Endothelial cell of umbilical vein (primary cell): Measurements from ENCODE around the gene MVB12B. TPM values are rescaled to one million over a fixed set of nuclear protein-coding genes. Genes with fewer than 3 reads are reported as not detected.

Source experiments
- BruUV-seq: library from RNA; stranded (reverse); fragments of 400-500 nt; replicated peaks from 2 replicates; lab custom pipeline; 2021; lab: Mats Ljungman, UMichigan
- CTCF ChIA-PET: fragments of 300-600, 350-600 bp; sonication (Branson Sonifier 250); formaldehyde crosslinking; loops from one replicate; lab custom pipeline; 2021; ENCODE audit warnings: antibody characterized with exemption, inconsistent platforms; lab: Charles Lee
- POLR2A ChIA-PET: fragments of 300-600, 350-600 bp; sonication (Branson Sonifier 250); formaldehyde crosslinking; loops from one replicate; lab custom pipeline; 2021; ENCODE audit warnings: antibody characterized with exemption, inconsistent platforms; lab: Charles Lee
- DNase-seq: peaks from one replicate; pipeline ENCODE4 v3.0.0-alpha.2; 2011; ENCODE audit warnings: low read depth, low spot score
- FAIRE-seq: peaks from 2 replicates; lab custom pipeline; 2011; peaks lifted over from hg19 to GRCh38; lab: Jason Lieb, UNC
- H2AFZ ChIP-seq: 2 replicates; pipeline ENCODE4 v1.6.0; 2012; ENCODE audit warnings: low read depth, low read length, control low read depth, inconsistent platforms
- H3K27ac ChIP-seq: 2 replicates; pipeline ENCODE4 v1.5.1; 2011; ENCODE audit warnings: low read depth, mild to moderate bottlenecking, control low read depth, low read length, moderate library complexity; ENCODE audit not compliant: insufficient read depth
- H3K27me3 ChIP-seq, 2 experiments: 2 replicates each; pipeline versions ENCODE4 v1.6.0 to v1.6.1; 2011; ENCODE audit warnings: low read length in 2 of 2, mixed read lengths in 1 of 2; ENCODE audit not compliant: control insufficient read depth in 2 of 2, insufficient read depth in 2 of 2
- H3K36me3 ChIP-seq, 2 experiments: 2 replicates in 1 of 2; 3 replicates in 1 of 2; pipeline ENCODE4 v1.5.1; 2011; ENCODE audit warnings: low read length in 2 of 2, mild to moderate bottlenecking in 1 of 2, moderate library complexity in 1 of 2; ENCODE audit not compliant: control insufficient read depth in 2 of 2, insufficient read depth in 2 of 2; ENCODE audit errors: extremely low read depth in 1 of 2
- H3K4me1 ChIP-seq: 3 replicates; pipeline ENCODE4 v1.5.1; 2011; ENCODE audit warnings: mild to moderate bottlenecking, low read length; ENCODE audit not compliant: control insufficient read depth, insufficient read depth; ENCODE audit errors: extremely low read depth
- H3K4me2 ChIP-seq: 2 replicates; pipeline ENCODE4 v1.6.1; 2011; ENCODE audit warnings: low read length, control low read depth, mixed read lengths; ENCODE audit not compliant: insufficient read depth
- H3K4me3 ChIP-seq, 3 experiments: fragments of 200-600 bp in 1 of 3; sonication (generic), shearing (Covaris generic) in 1 of 3; replicated peaks in 1 of 3; 2 replicates each; pipeline ENCODE4 v1.5.1; 2011 to 2016; ENCODE audit warnings: control low read depth in 3 of 3, low read length in 3 of 3, mild to moderate bottlenecking in 2 of 3, inconsistent platforms in 1 of 3, low read depth in 1 of 3, moderate library complexity in 1 of 3; ENCODE audit not compliant: insufficient read depth in 1 of 3
- H3K79me2 ChIP-seq: 2 replicates; pipeline ENCODE4 v1.6.0; 2012; ENCODE audit warnings: low read length, inconsistent platforms; ENCODE audit not compliant: control insufficient read depth, insufficient read depth
- H3K9ac ChIP-seq: replicated peaks from 2 replicates; pipeline ENCODE3; 2011; ENCODE audit warnings: low read length, control low read depth; ENCODE audit not compliant: insufficient read depth; ENCODE audit errors: extremely low read depth
- H3K9me1 ChIP-seq: replicated peaks from 3 replicates; pipeline ENCODE4 v1.6.0; 2011; ENCODE audit warnings: mild to moderate bottlenecking, low read length; ENCODE audit not compliant: control insufficient read depth, insufficient read depth; ENCODE audit errors: extremely low read depth
- H3K9me3 ChIP-seq: replicated peaks from 2 replicates; pipeline ENCODE4 v1.5.1; 2012; ENCODE audit warnings: low read length, inconsistent platforms; ENCODE audit not compliant: control insufficient read depth, insufficient read depth
- H4K20me1 ChIP-seq: replicated peaks from 2 replicates; pipeline ENCODE3; 2011; ENCODE audit warnings: mild to moderate bottlenecking, low read length; ENCODE audit not compliant: control insufficient read depth, insufficient read depth; ENCODE audit errors: extremely low read depth
- CTCF ChIP-seq, 2 donors: IDR thresholded peaks; 1 replicate in 1 of 2; 2 replicates in 1 of 2; pipeline ENCODE4 v1.5.1; 2011; ENCODE audit warnings: low read length in 2 of 2, mild to moderate bottlenecking in 2 of 2, moderate library complexity in 2 of 2, control low read depth in 1 of 2, inconsistent platforms in 1 of 2, low read depth in 1 of 2; ENCODE audit not compliant: insufficient read depth in 1 of 2; ENCODE audit errors: extremely low read depth in 1 of 2
- EZH2 ChIP-seq: IDR thresholded peaks from 2 replicates; pipeline ENCODE4 v1.6.1; 2012; ENCODE audit warnings: borderline replicate concordance, low read depth, mild to moderate bottlenecking, moderate library complexity, low read length, inconsistent platforms; ENCODE audit not compliant: severe bottlenecking
- FOS ChIP-seq: IDR thresholded peaks from 2 replicates; pipeline ENCODE4 v1.6.1; 2011; ENCODE audit warnings: mild to moderate bottlenecking, low read length, moderate library complexity, borderline replicate concordance; ENCODE audit not compliant: insufficient read depth
- GATA2 ChIP-seq: IDR thresholded peaks from 2 replicates; pipeline ENCODE4 v1.7.0; 2011; ENCODE audit warnings: low read depth, mild to moderate bottlenecking, moderate library complexity, mixed read lengths, low read length; ENCODE audit not compliant: insufficient read length, insufficient read depth
- JUN ChIP-seq: IDR thresholded peaks from 2 replicates; pipeline ENCODE4 v1.6.1; 2011; ENCODE audit warnings: borderline replicate concordance, low read depth; ENCODE audit not compliant: insufficient read length, insufficient read depth
- MAX ChIP-seq: IDR thresholded peaks from 2 replicates; pipeline ENCODE4 v1.6.1; 2011; ENCODE audit not compliant: insufficient read depth, insufficient read length
- MYC ChIP-seq: IDR thresholded peaks from one replicate; pipeline ENCODE4 v1.6.1; 2011; ENCODE audit warnings: mild to moderate bottlenecking, low read depth, low read length
- POLR2A ChIP-seq: IDR thresholded peaks from 2 replicates; pipeline ENCODE4 v1.6.1; 2012; ENCODE audit warnings: low read depth, mild to moderate bottlenecking, control low read depth, low read length
- POLR2AphosphoS5 ChIP-seq: IDR thresholded peaks from 2 replicates; pipeline ENCODE4 v1.6.1; 2012; ENCODE audit warnings: low read depth, mild to moderate bottlenecking, control low read depth, low read length, moderate library complexity; ENCODE audit not compliant: insufficient read depth
- dilution Hi-C: fragments of 300-500 bp; cut with MboI; formaldehyde crosslinking; loops from one replicate; pipeline ENCODE4 v1.15.0; 2019; ENCODE audit warnings: low sequenced_read_pairs; ENCODE audit not compliant: extremely low pct_ligation_motif_present
- intact Hi-C: fragments of 100-400 bp; cut with micrococcal nuclease; formaldehyde crosslinking; loops from one replicate; pipeline ENCODE4 v1.10.0; 2022
- polyA plus RNA-seq, 4 experiments: library from polyadenylated mRNA; depleted of rRNA in 3 of 4; stranded (reverse) in 3 of 4; unstranded in 1 of 4; fragments of >200 nt; gene quantifications; 2 replicates each; pipeline versions ENCODE4 v1.2.1 to v1.2.3, GENCODE V29; 2011 to 2012; ENCODE audit warnings: missing spikeins in 1 of 4
- total RNA-seq: library from RNA; stranded (reverse); gene quantifications from 2 replicates; pipeline ENCODE4 v1.2.3, GENCODE V29; 2021

Gene MVB12B
- total and polyA plus RNA-seq, 2 donors (not counting 3 experiments of a cell fraction or from before 2014, with no cell fraction given), result 6.6 to 17.3 TPM

- H3K4me3 ChIP-seq, result no peak overlapping the region
- intact Hi-C loops (no loop called here), dilution Hi-C loops (no loop called here)
- H3K27me3 ChIP-seq, result no peaks in the 10 kb centered on the region
- ChIA-PET CTCF (no interaction called here), POLR2A (no interaction called here)
- TF ChIP-seq JUN, result no peak
- TF ChIP-seq POLR2AphosphoS5, result no peak
- no peak for TF ChIP-seq GATA2
- no peak for TF ChIP-seq CTCF (IDR thresholded peaks at IDR 0.05; ENCODE audit: extremely low read depth in 1 of 2, insufficient read depth in 1 of 2, low read depth in 1 of 2, low read length in 2 of 2)
- no peak for TF ChIP-seq POLR2A
- TF ChIP-seq MYC, result no peak
- no peak for TF ChIP-seq FOS
- TF ChIP-seq EZH2, result no peak
- TF ChIP-seq MAX, result no peak
- peaks cover 0 to 5% of the 10 kb centered on the region in 2 experiments for H3K36me3 ChIP-seq
- H3K79me2 ChIP-seq, result no peaks in the 10 kb centered on the region
- no peak overlapping the region for H3K9ac ChIP-seq
- H3K4me2 ChIP-seq, result no peak overlapping the region
- H3K9me1 ChIP-seq, result no peaks in the 10 kb centered on the region
- H3K9me3 ChIP-seq, result no peaks in the 10 kb centered on the region
- BruUV-seq, result no TSS peak
- no peaks in the 10 kb centered on the region for H3K4me1 ChIP-seq
- FAIRE-seq (no peak), DNase-seq (no peak)
- H3K27ac ChIP-seq, result no peak overlapping the region
- H4K20me1 ChIP-seq, result no peaks in the 10 kb centered on the region
- H2AFZ ChIP-seq, result no peak overlapping the region
These were observed 159.0 kb downstream of the MVB12B start for GRCh38 chr9:126485662-126486061.
